ENCODE measurements around the gene TBCC.

DNA sequence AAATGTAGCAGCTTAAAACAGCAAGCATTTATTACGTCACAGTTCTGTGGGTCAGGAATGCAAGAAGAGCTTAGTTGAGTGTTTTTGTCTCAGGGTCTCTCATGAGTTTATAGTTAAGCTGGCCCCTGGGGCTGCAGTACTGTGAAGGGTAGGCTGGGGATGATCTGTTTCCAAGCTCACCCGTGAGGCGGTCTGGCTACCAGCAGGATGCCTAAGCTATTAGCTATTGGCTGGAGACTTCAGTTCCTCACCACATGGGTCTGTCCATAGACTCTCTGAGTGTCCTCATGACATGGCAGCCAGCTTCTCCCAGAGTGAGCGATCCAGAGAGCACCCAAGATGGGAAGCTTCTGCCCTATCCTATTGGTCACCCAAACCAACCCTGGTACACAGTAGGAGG, 23.1 kb upstream of the TBCC start:
- no peak for TF ChIP-seq TCF7 (CRISPR knock-in tag; IDR thresholded peaks at IDR 0.05; ENCODE audit: low read depth)
- TF ChIP-seq, protein P1, sequence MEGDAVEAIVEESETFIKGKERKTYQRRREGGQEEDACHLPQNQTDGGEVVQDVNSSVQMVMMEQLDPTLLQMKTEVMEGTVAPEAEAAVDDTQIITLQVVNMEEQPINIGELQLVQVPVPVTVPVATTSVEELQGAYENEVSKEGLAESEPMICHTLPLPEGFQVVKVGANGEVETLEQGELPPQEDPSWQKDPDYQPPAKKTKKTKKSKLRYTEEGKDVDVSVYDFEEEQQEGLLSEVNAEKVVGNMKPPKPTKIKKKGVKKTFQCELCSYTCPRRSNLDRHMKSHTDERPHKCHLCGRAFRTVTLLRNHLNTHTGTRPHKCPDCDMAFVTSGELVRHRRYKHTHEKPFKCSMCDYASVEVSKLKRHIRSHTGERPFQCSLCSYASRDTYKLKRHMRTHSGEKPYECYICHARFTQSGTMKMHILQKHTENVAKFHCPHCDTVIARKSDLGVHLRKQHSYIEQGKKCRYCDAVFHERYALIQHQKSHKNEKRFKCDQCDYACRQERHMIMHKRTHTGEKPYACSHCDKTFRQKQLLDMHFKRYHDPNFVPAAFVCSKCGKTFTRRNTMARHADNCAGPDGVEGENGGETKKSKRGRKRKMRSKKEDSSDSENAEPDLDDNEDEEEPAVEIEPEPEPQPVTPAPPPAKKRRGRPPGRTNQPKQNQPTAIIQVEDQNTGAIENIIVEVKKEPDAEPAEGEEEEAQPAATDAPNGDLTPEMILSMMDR (IDR thresholded peaks at IDR 0.05): no peak
- TF ChIP-seq JUN (CRISPR knock-in tag; IDR thresholded peaks at IDR 0.05): no peak
- TF ChIP-seq, protein P2, sequence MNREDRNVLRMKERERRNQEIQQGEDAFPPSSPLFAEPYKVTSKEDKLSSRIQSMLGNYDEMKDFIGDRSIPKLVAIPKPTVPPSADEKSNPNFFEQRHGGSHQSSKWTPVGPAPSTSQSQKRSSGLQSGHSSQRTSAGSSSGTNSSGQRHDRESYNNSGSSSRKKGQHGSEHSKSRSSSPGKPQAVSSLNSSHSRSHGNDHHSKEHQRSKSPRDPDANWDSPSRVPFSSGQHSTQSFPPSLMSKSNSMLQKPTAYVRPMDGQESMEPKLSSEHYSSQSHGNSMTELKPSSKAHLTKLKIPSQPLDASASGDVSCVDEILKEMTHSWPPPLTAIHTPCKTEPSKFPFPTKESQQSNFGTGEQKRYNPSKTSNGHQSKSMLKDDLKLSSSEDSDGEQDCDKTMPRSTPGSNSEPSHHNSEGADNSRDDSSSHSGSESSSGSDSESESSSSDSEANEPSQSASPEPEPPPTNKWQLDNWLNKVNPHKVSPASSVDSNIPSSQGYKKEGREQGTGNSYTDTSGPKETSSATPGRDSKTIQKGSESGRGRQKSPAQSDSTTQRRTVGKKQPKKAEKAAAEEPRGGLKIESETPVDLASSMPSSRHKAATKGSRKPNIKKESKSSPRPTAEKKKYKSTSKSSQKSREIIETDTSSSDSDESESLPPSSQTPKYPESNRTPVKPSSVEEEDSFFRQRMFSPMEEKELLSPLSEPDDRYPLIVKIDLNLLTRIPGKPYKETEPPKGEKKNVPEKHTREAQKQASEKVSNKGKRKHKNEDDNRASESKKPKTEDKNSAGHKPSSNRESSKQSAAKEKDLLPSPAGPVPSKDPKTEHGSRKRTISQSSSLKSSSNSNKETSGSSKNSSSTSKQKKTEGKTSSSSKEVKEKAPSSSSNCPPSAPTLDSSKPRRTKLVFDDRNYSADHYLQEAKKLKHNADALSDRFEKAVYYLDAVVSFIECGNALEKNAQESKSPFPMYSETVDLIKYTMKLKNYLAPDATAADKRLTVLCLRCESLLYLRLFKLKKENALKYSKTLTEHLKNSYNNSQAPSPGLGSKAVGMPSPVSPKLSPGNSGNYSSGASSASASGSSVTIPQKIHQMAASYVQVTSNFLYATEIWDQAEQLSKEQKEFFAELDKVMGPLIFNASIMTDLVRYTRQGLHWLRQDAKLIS (CRISPR knock-in tag; IDR thresholded peaks at IDR 0.05; ENCODE audit: borderline replicate concordance): no peak
- TF ChIP-seq, protein P3, sequence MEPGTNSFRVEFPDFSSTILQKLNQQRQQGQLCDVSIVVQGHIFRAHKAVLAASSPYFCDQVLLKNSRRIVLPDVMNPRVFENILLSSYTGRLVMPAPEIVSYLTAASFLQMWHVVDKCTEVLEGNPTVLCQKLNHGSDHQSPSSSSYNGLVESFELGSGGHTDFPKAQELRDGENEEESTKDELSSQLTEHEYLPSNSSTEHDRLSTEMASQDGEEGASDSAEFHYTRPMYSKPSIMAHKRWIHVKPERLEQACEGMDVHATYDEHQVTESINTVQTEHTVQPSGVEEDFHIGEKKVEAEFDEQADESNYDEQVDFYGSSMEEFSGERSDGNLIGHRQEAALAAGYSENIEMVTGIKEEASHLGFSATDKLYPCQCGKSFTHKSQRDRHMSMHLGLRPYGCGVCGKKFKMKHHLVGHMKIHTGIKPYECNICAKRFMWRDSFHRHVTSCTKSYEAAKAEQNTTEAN (CRISPR knock-in tag; IDR thresholded peaks at IDR 0.05): no peak
- TF ChIP-seq, protein P4, sequence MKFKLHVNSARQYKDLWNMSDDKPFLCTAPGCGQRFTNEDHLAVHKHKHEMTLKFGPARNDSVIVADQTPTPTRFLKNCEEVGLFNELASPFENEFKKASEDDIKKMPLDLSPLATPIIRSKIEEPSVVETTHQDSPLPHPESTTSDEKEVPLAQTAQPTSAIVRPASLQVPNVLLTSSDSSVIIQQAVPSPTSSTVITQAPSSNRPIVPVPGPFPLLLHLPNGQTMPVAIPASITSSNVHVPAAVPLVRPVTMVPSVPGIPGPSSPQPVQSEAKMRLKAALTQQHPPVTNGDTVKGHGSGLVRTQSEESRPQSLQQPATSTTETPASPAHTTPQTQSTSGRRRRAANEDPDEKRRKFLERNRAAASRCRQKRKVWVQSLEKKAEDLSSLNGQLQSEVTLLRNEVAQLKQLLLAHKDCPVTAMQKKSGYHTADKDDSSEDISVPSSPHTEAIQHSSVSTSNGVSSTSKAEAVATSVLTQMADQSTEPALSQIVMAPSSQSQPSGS (CRISPR knock-in tag; IDR thresholded peaks at IDR 0.05; ENCODE audit: borderline replicate concordance, low read depth): no peak
- TF ChIP-seq, protein P5, sequence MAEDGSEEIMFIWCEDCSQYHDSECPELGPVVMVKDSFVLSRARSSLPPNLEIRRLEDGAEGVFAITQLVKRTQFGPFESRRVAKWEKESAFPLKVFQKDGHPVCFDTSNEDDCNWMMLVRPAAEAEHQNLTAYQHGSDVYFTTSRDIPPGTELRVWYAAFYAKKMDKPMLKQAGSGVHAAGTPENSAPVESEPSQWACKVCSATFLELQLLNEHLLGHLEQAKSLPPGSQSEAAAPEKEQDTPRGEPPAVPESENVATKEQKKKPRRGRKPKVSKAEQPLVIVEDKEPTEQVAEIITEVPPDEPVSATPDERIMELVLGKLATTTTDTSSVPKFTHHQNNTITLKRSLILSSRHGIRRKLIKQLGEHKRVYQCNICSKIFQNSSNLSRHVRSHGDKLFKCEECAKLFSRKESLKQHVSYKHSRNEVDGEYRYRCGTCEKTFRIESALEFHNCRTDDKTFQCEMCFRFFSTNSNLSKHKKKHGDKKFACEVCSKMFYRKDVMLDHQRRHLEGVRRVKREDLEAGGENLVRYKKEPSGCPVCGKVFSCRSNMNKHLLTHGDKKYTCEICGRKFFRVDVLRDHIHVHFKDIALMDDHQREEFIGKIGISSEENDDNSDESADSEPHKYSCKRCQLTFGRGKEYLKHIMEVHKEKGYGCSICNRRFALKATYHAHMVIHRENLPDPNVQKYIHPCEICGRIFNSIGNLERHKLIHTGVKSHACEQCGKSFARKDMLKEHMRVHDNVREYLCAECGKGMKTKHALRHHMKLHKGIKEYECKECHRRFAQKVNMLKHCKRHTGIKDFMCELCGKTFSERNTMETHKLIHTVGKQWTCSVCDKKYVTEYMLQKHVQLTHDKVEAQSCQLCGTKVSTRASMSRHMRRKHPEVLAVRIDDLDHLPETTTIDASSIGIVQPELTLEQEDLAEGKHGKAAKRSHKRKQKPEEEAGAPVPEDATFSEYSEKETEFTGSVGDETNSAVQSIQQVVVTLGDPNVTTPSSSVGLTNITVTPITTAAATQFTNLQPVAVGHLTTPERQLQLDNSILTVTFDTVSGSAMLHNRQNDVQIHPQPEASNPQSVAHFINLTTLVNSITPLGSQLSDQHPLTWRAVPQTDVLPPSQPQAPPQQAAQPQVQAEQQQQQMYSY (CRISPR knock-in tag; IDR thresholded peaks at IDR 0.05): no peak
